WTC11 (cell line): ENCODE results near the gene CISTR. TPM values are rescaled to one million over a fixed set of nuclear protein-coding genes. Genes with fewer than 3 reads are reported as not detected.

ENCODE experiments used
- ATAC-seq: fragments of 200-7000 bp; cut with Tn5 transposase; 2 replicates; pipeline ENCODE4 v1.10.0; 2021; ENCODE audit warnings: mild to moderate bottlenecking, moderate library complexity
- CTCF ChIA-PET: fragments of 300-600 bp; sonication (Branson Sonifier 250); formaldehyde crosslinking; loops from one replicate; lab custom pipeline; 2021; ENCODE audit warnings: antibody characterized with exemption; lab: Charles Lee
- POLR2A ChIA-PET: fragments of 350-600 bp; sonication (Branson Sonifier 250); formaldehyde crosslinking; loops from one replicate; lab custom pipeline; 2021; ENCODE audit warnings: antibody characterized with exemption; lab: Charles Lee
- DNase-seq: peaks from one replicate; pipeline ENCODE4 v3.0.0; 2021; ENCODE audit warnings: low spot score
- H3K27ac Mint-ChIP-seq: 2 replicates; pipeline ENCODE4 v1.8.0; 2021; ENCODE audit warnings: mixed read lengths
- H3K27me3 Mint-ChIP-seq: 2 replicates; pipeline ENCODE4 v1.8.0; 2021; ENCODE audit warnings: low read depth, mild to moderate bottlenecking, moderate library complexity, mixed read lengths
- H3K36me3 Mint-ChIP-seq: 2 replicates; pipeline ENCODE4 v1.8.0; 2021; ENCODE audit warnings: mixed read lengths
- H3K4me1 Mint-ChIP-seq: 2 replicates; pipeline ENCODE4 v1.8.0; 2022; ENCODE audit warnings: mixed read lengths
- H3K4me3 Mint-ChIP-seq: 2 replicates; pipeline ENCODE4 v1.8.0; 2021; ENCODE audit warnings: mild to moderate bottlenecking, moderate library complexity, mixed read lengths
- H3K9me3 Mint-ChIP-seq: 2 replicates; pipeline ENCODE4 v1.8.0; 2021; ENCODE audit warnings: mixed read lengths
- ATF6 ChIP-seq: sonication (generic); formaldehyde crosslinking; IDR thresholded peaks from 2 replicates; pipeline ENCODE4 v1.8.1; 2023; ENCODE audit warnings: mild to moderate bottlenecking, missing genetic modification reagents
- CDX4 ChIP-seq: fragments of 250-450 bp; sonication (Bioruptor Pico); IDR thresholded peaks from 2 replicates; pipeline ENCODE4 v1.9.0; 2021; ENCODE audit warnings: moderate library complexity, mild to moderate bottlenecking, inconsistent platforms, borderline replicate concordance
- CREB1 ChIP-seq: sonication (generic); formaldehyde crosslinking; IDR thresholded peaks from 2 replicates; pipeline ENCODE4 v1.8.0; 2023; ENCODE audit warnings: mild to moderate bottlenecking, missing genetic modification reagents
- ELF4 ChIP-seq: sonication (generic); formaldehyde crosslinking; IDR thresholded peaks from 2 replicates; pipeline ENCODE4 v1.8.1; 2022; ENCODE audit warnings: low read depth, mild to moderate bottlenecking, moderate library complexity, missing genetic modification reagents
- HMGXB4 ChIP-seq: sonication (generic); formaldehyde crosslinking; IDR thresholded peaks from 2 replicates; pipeline ENCODE4 v1.8.1; 2023; ENCODE audit warnings: mild to moderate bottlenecking, moderate library complexity, missing genetic modification reagents
- IRF2 ChIP-seq: sonication (generic); formaldehyde crosslinking; IDR thresholded peaks from 2 replicates; pipeline ENCODE4 v1.8.0; 2022; ENCODE audit warnings: low read depth, missing genetic modification reagents, borderline replicate concordance
- MAX ChIP-seq: sonication (generic); formaldehyde crosslinking; IDR thresholded peaks from 2 replicates; pipeline ENCODE4 v1.8.0; 2022; ENCODE audit warnings: mild to moderate bottlenecking, missing genetic modification reagents
- MLX ChIP-seq: sonication (generic); formaldehyde crosslinking; IDR thresholded peaks from 2 replicates; pipeline ENCODE4 v1.8.1; 2023; ENCODE audit warnings: mild to moderate bottlenecking, missing genetic modification reagents, moderate library complexity
- PRDM15 ChIP-seq: sonication (generic); formaldehyde crosslinking; IDR thresholded peaks from 2 replicates; pipeline ENCODE4 v1.8.0; 2022; ENCODE audit warnings: missing genetic modification reagents
- PREB ChIP-seq: sonication (generic); formaldehyde crosslinking; IDR thresholded peaks from 2 replicates; pipeline ENCODE4 v1.8.1; 2022; ENCODE audit warnings: mild to moderate bottlenecking, missing genetic modification reagents, moderate library complexity, borderline replicate concordance
- SMAD3 ChIP-seq: sonication (generic); formaldehyde crosslinking; IDR thresholded peaks from 2 replicates; pipeline ENCODE4 v1.8.0; 2022; ENCODE audit warnings: missing genetic modification reagents, mild to moderate bottlenecking, borderline replicate concordance
- TCF7 ChIP-seq: sonication (generic); formaldehyde crosslinking; IDR thresholded peaks from 2 replicates; pipeline ENCODE4 v1.8.0; 2022; ENCODE audit warnings: mild to moderate bottlenecking, low read depth, missing genetic modification reagents, moderate library complexity
- ZNF219 ChIP-seq: sonication (generic); formaldehyde crosslinking; IDR thresholded peaks from 2 replicates; pipeline ENCODE4 v1.8.0; 2023; ENCODE audit warnings: missing genetic modification reagents, mild to moderate bottlenecking, borderline replicate concordance
- ZNF232 ChIP-seq: sonication (generic); formaldehyde crosslinking; IDR thresholded peaks from 2 replicates; pipeline ENCODE4 v1.8.0; 2022; ENCODE audit warnings: mild to moderate bottlenecking, missing genetic modification reagents
- ZNF423 ChIP-seq: fragments of 250-450 bp; sonication (Bioruptor Pico); IDR thresholded peaks from 2 replicates; pipeline ENCODE4 v2.1.2; 2022; ENCODE audit warnings: mild to moderate bottlenecking, moderate library complexity
- total RNA-seq: library from RNA; stranded (reverse); gene quantifications from 3 replicates; pipeline ENCODE4 v1.2.3, GENCODE V29; 2021
- TF ChIP-seq, protein P1 (sequence below): sonication (generic); formaldehyde crosslinking; IDR thresholded peaks from 2 replicates; pipeline ENCODE4 v1.8.0; 2023; ENCODE audit warnings: missing genetic modification reagents
- TF ChIP-seq, protein P2 (sequence below): sonication (generic); formaldehyde crosslinking; IDR thresholded peaks from 2 replicates; pipeline ENCODE4 v1.8.1; 2022; ENCODE audit warnings: low read depth, mild to moderate bottlenecking, moderate library complexity, missing genetic modification reagents, borderline replicate concordance

Gene CISTR
- total RNA-seq, 1 experiment from 2014 or later, result 0.81 TPM

GRCh38 chr12:53706080-53706479, 45.7 kb downstream of the CISTR start (continued):
- TF ChIP-seq PREB (CRISPR knock-in tag) (no peak), ZNF219 (CRISPR knock-in tag) (no peak), CDX4 (no peak), ELF4 (CRISPR knock-in tag) (no peak), ZNF423 (no peak), ZNF232 (CRISPR knock-in tag) (no peak), SMAD3 (CRISPR knock-in tag) (no peak)
- TF ChIP-seq, protein P1, sequence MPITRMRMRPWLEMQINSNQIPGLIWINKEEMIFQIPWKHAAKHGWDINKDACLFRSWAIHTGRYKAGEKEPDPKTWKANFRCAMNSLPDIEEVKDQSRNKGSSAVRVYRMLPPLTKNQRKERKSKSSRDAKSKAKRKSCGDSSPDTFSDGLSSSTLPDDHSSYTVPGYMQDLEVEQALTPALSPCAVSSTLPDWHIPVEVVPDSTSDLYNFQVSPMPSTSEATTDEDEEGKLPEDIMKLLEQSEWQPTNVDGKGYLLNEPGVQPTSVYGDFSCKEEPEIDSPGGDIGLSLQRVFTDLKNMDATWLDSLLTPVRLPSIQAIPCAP (CRISPR knock-in tag), result no peak

DNA sequence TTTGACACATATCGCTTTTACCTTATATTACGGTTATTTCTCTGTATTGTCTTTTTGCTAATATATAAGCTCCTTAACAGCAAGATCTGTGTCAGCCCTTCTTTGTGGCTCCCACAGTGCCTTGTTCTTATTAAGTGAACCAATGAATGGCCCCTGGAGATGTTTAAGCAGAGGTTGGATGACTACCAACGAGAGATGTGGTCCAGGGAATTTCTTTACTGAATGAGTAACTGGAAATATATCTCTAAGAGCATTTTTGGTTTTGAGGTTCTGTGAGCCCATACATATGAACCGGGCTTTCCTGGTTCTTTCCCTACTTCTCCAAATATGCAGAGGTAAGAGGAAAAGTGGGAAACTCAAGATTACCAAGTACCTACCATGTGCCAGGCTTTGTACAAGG, 48.0 kb downstream of the CISTR start:
- no peaks in the 10 kb centered on the region for H3K36me3 Mint-ChIP-seq
- no peak for TF ChIP-seq HMGXB4
- TF ChIP-seq TCF7 (CRISPR knock-in tag), result no peak
- TF ChIP-seq PRDM15 (CRISPR knock-in tag), result no peak
- no peak for TF ChIP-seq CREB1 (CRISPR knock-in tag)
- TF ChIP-seq IRF2 (CRISPR knock-in tag), result no peak
- TF ChIP-seq MAX (CRISPR knock-in tag), result no peak
- TF ChIP-seq, protein P2, sequence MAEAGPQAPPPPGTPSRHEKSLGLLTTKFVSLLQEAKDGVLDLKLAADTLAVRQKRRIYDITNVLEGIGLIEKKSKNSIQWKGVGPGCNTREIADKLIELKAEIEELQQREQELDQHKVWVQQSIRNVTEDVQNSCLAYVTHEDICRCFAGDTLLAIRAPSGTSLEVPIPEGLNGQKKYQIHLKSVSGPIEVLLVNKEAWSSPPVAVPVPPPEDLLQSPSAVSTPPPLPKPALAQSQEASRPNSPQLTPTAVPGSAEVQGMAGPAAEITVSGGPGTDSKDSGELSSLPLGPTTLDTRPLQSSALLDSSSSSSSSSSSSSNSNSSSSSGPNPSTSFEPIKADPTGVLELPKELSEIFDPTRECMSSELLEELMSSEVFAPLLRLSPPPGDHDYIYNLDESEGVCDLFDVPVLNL (CRISPR knock-in tag), result no peak
- TF ChIP-seq MLX, result no peak
- no peak for TF ChIP-seq ATF6 (CRISPR knock-in tag)
- TF ChIP-seq, all 79 proteins: peak for 0
- no peak overlapping the region for H3K27ac Mint-ChIP-seq
- ChIA-PET CTCF (interaction anchor here (2.1 to 5.0 kb wide), 2 partner anchors 34 to 41 kb away, joined by 40 to 327 read pairs; no protein-coding TSS in a partner anchor), POLR2A (no interaction called here)
- H3K9me3 Mint-ChIP-seq, result no peaks in the 10 kb centered on the region
- DNase-seq (no peak), ATAC-seq (no peak)
- H3K4me3 Mint-ChIP-seq, result no peak overlapping the region
- peaks cover 50% of the 10 kb centered on the region for H3K27me3 Mint-ChIP-seq
- H3K4me1 Mint-ChIP-seq, result peaks cover 7% of the 10 kb centered on the region
